ENCODE data around the gene STYX.

- TF ChIP-seq CTCF (IDR thresholded peaks at IDR 0.05) = no peak
- TF ChIP-seq POLR2AphosphoS5 (IDR thresholded peaks at IDR 0.05; ENCODE audit: insufficient read depth in 1 of 2, low read depth in 1 of 2) = no peak
- no peak for TF ChIP-seq POLR2A (IDR thresholded peaks at IDR 0.05)
Measured at GRCh38 chr14:52780893-52781292, 50.9 kb downstream of the STYX start.

Measured in vagina (tissue), 2 donors.